SK-N-SH (cell line): ENCODE measurements around the gene NDP. TPM values are rescaled to one million over a fixed set of nuclear protein-coding genes. Genes with fewer than 3 reads are reported as not detected.

Experiments
- CTCF ChIA-PET: fragments of 300-600, 350-600 bp; formaldehyde crosslinking; extraction: SDS; loops from one replicate; lab custom pipeline; 2021; lab: Yijun Ruan, JAX
- POLR2A ChIA-PET: fragments of 350-600 bp; sonication (Branson Sonifier 250); formaldehyde crosslinking; extraction: SDS; loops from one replicate; lab custom pipeline; 2020; ENCODE audit warnings: antibody characterized with exemption, inconsistent platforms; lab: Yijun Ruan, JAX
- DNase-seq: peaks from one replicate; pipeline ENCODE4 v3.0.0; 2012
- H2AFZ ChIP-seq: fragments of 200-600 bp; sonication (generic); 2 replicates; pipeline ENCODE4 v1.8.1; 2016; ENCODE audit warnings: antibody characterized with exemption, mild to moderate bottlenecking, low read depth
- H3F3A ChIP-seq: fragments of 200-600 bp; sonication (generic); replicated peaks from 2 replicates; pipeline ENCODE3; 2016; ENCODE audit warnings: antibody characterized with exemption, mild to moderate bottlenecking; ENCODE audit not compliant: insufficient read depth
- H3K27ac ChIP-seq, 2 experiments: fragments of 200-500 bp in 1 of 2; fragments of 200-600 bp in 1 of 2; sonication (Bioruptor generic) in 1 of 2; sonication (generic), shearing (Covaris generic) in 1 of 2; 2 replicates each; pipeline versions ENCODE4 v1.5.1 to v1.6.1; 2014 to 2016; ENCODE audit warnings: low read depth in 2 of 2, inconsistent platforms in 1 of 2, low read length in 1 of 2, mild to moderate bottlenecking in 1 of 2, mixed read lengths in 1 of 2
- H3K27me3 ChIP-seq: fragments of 200-600 bp; sonication (generic), shearing (Covaris generic); 2 replicates; pipeline ENCODE4 v1.6.1; 2016; ENCODE audit warnings: mixed run types; ENCODE audit not compliant: insufficient read depth
- H3K36me3 ChIP-seq, 2 experiments: fragments of 200-500 bp in 1 of 2; fragments of 200-600 bp in 1 of 2; sonication (Bioruptor generic) in 1 of 2; sonication (generic) in 1 of 2; replicated peaks in 1 of 2; 2 replicates each; pipeline versions ENCODE3 to v1.5.1; 2014 to 2016; ENCODE audit warnings: low read length in 1 of 2, mild to moderate bottlenecking in 1 of 2; ENCODE audit not compliant: insufficient read depth in 2 of 2, control insufficient read depth in 1 of 2
- H3K4me1 ChIP-seq, 2 experiments: fragments of 200-500 bp in 1 of 2; fragments of 200-600 bp in 1 of 2; sonication (Bioruptor generic) in 1 of 2; sonication (generic), shearing (Covaris generic) in 1 of 2; 2 replicates each; pipeline versions ENCODE4 v1.5.1 to v1.6.1; 2014 to 2016; ENCODE audit warnings: low read depth in 1 of 2, low read length in 1 of 2, mixed run types in 1 of 2; ENCODE audit not compliant: insufficient read depth in 2 of 2, control insufficient read depth in 1 of 2
- H3K4me2 ChIP-seq: fragments of 200-600 bp; sonication (generic), shearing (Covaris generic); 2 replicates; pipeline ENCODE4 v1.6.1; 2017; ENCODE audit warnings: mixed run types
- H3K4me3 ChIP-seq, 2 experiments: fragments of 200-500 bp in 1 of 2; fragments of 200-600 bp in 1 of 2; sonication (Bioruptor generic) in 1 of 2; sonication (generic), shearing (Covaris generic) in 1 of 2; 2 replicates each; pipeline versions ENCODE4 v1.5.1 to v1.8.1; 2014 to 2016; ENCODE audit warnings: low read depth in 2 of 2, inconsistent platforms in 1 of 2, low read length in 1 of 2, mild to moderate bottlenecking in 1 of 2, mixed read lengths in 1 of 2, moderate library complexity in 1 of 2
- H3K79me2 ChIP-seq: fragments of 200-600 bp; sonication (generic); 2 replicates; pipeline ENCODE4 v1.8.1; 2017; ENCODE audit warnings: mild to moderate bottlenecking; ENCODE audit not compliant: insufficient read depth
- H3K9ac ChIP-seq: fragments of 200-600 bp; sonication (generic); 2 replicates; pipeline ENCODE4 v1.6.1; 2017; ENCODE audit warnings: mixed run types
- H3K9me2 ChIP-seq: fragments of 200-600 bp; sonication (generic); 2 replicates; pipeline ENCODE4 v1.6.1; 2017; ENCODE audit warnings: mixed run types
- H3K9me3 ChIP-seq: fragments of 200-600 bp; sonication (generic); 2 replicates; pipeline ENCODE4 v1.6.1; 2017; ENCODE audit warnings: mixed run types, mild to moderate bottlenecking, moderate library complexity
- H4K20me1 ChIP-seq: fragments of 200-600 bp; sonication (generic); 2 replicates; pipeline ENCODE4 v1.6.1; 2017; ENCODE audit warnings: mild to moderate bottlenecking, mixed run types; ENCODE audit not compliant: insufficient read depth
- EP300 ChIP-seq, 2 experiments: IDR thresholded peaks; 2 replicates each; pipeline versions ENCODE4 v1.4.0 to v1.6.1; 2012; ENCODE audit warnings: borderline replicate concordance in 1 of 2, low read depth in 1 of 2, low read length in 1 of 2
- EZH2phosphoT487 ChIP-seq: fragments of 200-600 bp; sonication (generic); IDR thresholded peaks from 2 replicates; pipeline ENCODE4 v1.6.1; 2017; ENCODE audit warnings: low read depth, mixed run types, mild to moderate bottlenecking, antibody characterized with exemption, moderate library complexity, borderline replicate concordance
- FOXJ3 ChIP-seq: sonication (generic); formaldehyde crosslinking; IDR thresholded peaks from 2 replicates; pipeline ENCODE4 v1.5.1; 2020; ENCODE audit warnings: mild to moderate bottlenecking, missing genetic modification reagents
- FOXM1 ChIP-seq: IDR thresholded peaks from 2 replicates; pipeline ENCODE4 v1.4.0; 2012; ENCODE audit warnings: low read depth, mild to moderate bottlenecking
- JUND ChIP-seq: IDR thresholded peaks from 2 replicates; pipeline ENCODE4 v1.4.0; 2012
- MEF2A ChIP-seq: IDR thresholded peaks from 2 replicates; pipeline ENCODE4 v1.4.0; 2012; ENCODE audit warnings: low read depth, borderline replicate concordance
- NFIC ChIP-seq: IDR thresholded peaks from 2 replicates; pipeline ENCODE4 v1.4.0; 2012; ENCODE audit warnings: borderline replicate concordance
- RXRA ChIP-seq: IDR thresholded peaks from 2 replicates; pipeline ENCODE4 v1.4.0; 2012; ENCODE audit warnings: low read depth, mild to moderate bottlenecking, borderline replicate concordance
- SIN3A ChIP-seq: IDR thresholded peaks from 2 replicates; pipeline ENCODE4 v1.6.1; 2012; ENCODE audit warnings: low read depth, mild to moderate bottlenecking, low read length, moderate library complexity, borderline replicate concordance
- SMC3 ChIP-seq: IDR thresholded peaks from 2 replicates; pipeline ENCODE4 v1.6.1; 2012; ENCODE audit warnings: low read depth, low read length, improper control_type of control experiment
- TAF1 ChIP-seq: IDR thresholded peaks from 2 replicates; pipeline ENCODE4 v1.6.1; 2012; ENCODE audit warnings: low read depth, mild to moderate bottlenecking, low read length, moderate library complexity, borderline replicate concordance
- TCF12 ChIP-seq: IDR thresholded peaks from 2 replicates; pipeline ENCODE4 v1.4.0; 2012
- TEAD4 ChIP-seq: IDR thresholded peaks from 2 replicates; pipeline ENCODE4 v1.4.0; 2012; ENCODE audit warnings: mild to moderate bottlenecking, borderline replicate concordance; ENCODE audit not compliant: insufficient read depth
- YY1 ChIP-seq: IDR thresholded peaks from 2 replicates; pipeline ENCODE4 v1.4.0; 2012; ENCODE audit warnings: low read depth, mild to moderate bottlenecking
- WGBS: methylation state at CpG from one replicate; pipeline ENCODE4 v1.1.6; 2017; ENCODE audit warnings: low lambda C conversion rate; 5-methylcytosine and 5-hydroxymethylcytosine counted together
- polyA plus RNA-seq, 3 experiments: library from polyadenylated mRNA; depleted of rRNA; stranded (reverse); fragments of >200 nt; gene quantifications; 2 replicates each; pipeline ENCODE4 v1.2.3, GENCODE V29; 2012
- TF ChIP-seq, protein P1 (sequence below): fragments of 150-350 bp; IDR thresholded peaks from 2 replicates; pipeline ENCODE4 v1.6.1; 2017; ENCODE audit warnings: antibody characterized with exemption, low read length, low read depth, borderline replicate concordance
- TF ChIP-seq, protein P2 (sequence below): fragments of 150-350 bp; IDR thresholded peaks from 2 replicates; pipeline ENCODE4 v1.6.1; 2016; ENCODE audit warnings: mild to moderate bottlenecking, low read depth, low read length

The NDP gene
- polyA plus RNA-seq, 1 of the 3 experiments (the other 2 are of a cell fraction): 0.16 TPM

DNA sequence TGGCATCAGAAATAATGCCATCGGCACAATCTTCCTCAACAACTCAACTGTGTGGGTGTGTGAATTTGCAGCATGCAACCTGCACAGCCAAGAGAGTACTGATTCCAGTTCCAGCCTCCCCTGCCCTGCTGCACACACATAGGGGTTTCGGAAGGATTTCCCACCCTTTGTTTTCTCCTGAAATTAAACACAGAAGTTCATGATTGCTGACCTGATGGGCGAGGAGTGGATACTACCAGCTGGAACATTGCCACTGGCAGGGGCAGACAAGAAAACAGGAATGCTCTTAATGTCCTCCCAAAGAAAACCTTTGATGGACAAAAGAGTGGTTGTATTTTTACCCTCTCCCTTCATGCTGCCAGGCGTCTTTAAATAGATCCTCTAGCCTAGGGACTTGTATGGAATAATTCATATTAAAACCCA is 4.8 kb downstream of the NDP start:
- 53% methylated on average over 3 of the region's 4 CpGs for WGBS
- TF ChIP-seq YY1: no peak
- TF ChIP-seq JUND: no peak
- no peak for TF ChIP-seq SIN3A
- no peak for TF ChIP-seq MEF2A
- TF ChIP-seq EZH2phosphoT487: no peak
- TF ChIP-seq TCF12: no peak
- no peak for TF ChIP-seq SMC3
- no peak for TF ChIP-seq FOXM1
- no peak for TF ChIP-seq EP300 (IDR thresholded peaks at IDR 0.05; ENCODE audit: borderline replicate concordance in 1 of 2, low read depth in 1 of 2, low read length in 1 of 2)
- TF ChIP-seq, protein P1, sequence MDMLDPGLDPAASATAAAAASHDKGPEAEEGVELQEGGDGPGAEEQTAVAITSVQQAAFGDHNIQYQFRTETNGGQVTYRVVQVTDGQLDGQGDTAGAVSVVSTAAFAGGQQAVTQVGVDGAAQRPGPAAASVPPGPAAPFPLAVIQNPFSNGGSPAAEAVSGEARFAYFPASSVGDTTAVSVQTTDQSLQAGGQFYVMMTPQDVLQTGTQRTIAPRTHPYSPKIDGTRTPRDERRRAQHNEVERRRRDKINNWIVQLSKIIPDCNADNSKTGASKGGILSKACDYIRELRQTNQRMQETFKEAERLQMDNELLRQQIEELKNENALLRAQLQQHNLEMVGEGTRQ: no peak
- no peak for TF ChIP-seq TEAD4
- TF ChIP-seq RXRA: no peak

DNA sequence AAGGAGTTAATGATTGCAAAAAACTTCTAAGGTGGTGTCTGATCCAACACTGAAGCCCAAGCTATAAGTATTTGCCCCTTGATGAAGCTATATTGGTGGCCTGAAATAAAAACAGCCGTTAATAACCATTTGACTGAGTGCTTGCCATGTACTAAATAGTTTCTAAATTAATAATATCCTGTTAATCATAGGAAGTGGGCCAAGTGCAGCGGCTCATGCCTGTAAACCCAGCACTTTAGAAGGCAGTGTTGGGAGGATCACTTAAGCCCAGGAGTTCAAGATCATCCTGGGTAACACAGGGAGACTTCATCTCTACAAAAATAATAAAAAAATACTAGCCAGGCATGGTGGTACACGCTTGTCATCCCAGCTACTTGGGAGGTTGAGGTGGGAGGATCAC is 8.3 kb downstream of the NDP start:
- H3K9me3 ChIP-seq: no peaks in the 10 kb centered on the region
- ChIA-PET CTCF (interaction anchor here (0.6 kb wide), 1 partner anchor 414 kb away, joined by 3 read pairs; no protein-coding TSS in a partner anchor), POLR2A (no interaction called here)
- H3K4me3 ChIP-seq: no peak overlapping the region
- H3K9ac ChIP-seq: no peak overlapping the region
- no peak overlapping the region for H3K4me2 ChIP-seq
- H3F3A ChIP-seq: no peaks in the 10 kb centered on the region
- H4K20me1 ChIP-seq: no peaks in the 10 kb centered on the region
- DNase-seq: no peak
- H2AFZ ChIP-seq: no peak overlapping the region
- H3K9me2 ChIP-seq: no peaks in the 10 kb centered on the region
- no peaks in the 10 kb centered on the region for H3K27me3 ChIP-seq
- no peaks in the 10 kb centered on the region; a peak in 1 of 4 replicates for H3K4me1 ChIP-seq
- H3K36me3 ChIP-seq: peaks cover 0 to 3% of the 10 kb centered on the region in 2 experiments
- no peak overlapping the region for H3K27ac ChIP-seq
- WGBS: 21% methylated on average over 3 of the region's 3 CpGs
- no peaks in the 10 kb centered on the region for H3K79me2 ChIP-seq
- TF ChIP-seq FOXJ3 (CRISPR knock-in tag): no peak
- TF ChIP-seq TEAD4: no peak
- TF ChIP-seq, protein P2, sequence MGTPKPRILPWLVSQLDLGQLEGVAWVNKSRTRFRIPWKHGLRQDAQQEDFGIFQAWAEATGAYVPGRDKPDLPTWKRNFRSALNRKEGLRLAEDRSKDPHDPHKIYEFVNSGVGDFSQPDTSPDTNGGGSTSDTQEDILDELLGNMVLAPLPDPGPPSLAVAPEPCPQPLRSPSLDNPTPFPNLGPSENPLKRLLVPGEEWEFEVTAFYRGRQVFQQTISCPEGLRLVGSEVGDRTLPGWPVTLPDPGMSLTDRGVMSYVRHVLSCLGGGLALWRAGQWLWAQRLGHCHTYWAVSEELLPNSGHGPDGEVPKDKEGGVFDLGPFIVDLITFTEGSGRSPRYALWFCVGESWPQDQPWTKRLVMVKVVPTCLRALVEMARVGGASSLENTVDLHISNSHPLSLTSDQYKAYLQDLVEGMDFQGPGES: no peak
- no peak for TF ChIP-seq NFIC
- TF ChIP-seq JUND: no peak; the same call in 1 of the 2 replicates
- TF ChIP-seq TAF1: no peak

More for the DNA sequence above, 4.8 kb downstream of the NDP start:
- no peak overlapping the region for H3K27ac ChIP-seq
- H3K9me3 ChIP-seq: no peaks in the 10 kb centered on the region
- no peak for DNase-seq
- no peak overlapping the region for H3K9ac ChIP-seq
- peaks cover 4% of the 10 kb centered on the region for H3F3A ChIP-seq
- ChIA-PET CTCF (interaction anchor here (1.2 to 1.7 kb wide), 2 partner anchors 9 to 10 kb away, joined by 3 to 7 read pairs; no protein-coding TSS in a partner anchor), POLR2A (no interaction called here)
- no peaks in the 10 kb centered on the region; a peak in 1 of 4 replicates for H3K4me1 ChIP-seq
- H2AFZ ChIP-seq: no peak overlapping the region
- no peaks in the 10 kb centered on the region for H3K79me2 ChIP-seq
- no peaks in the 10 kb centered on the region for H4K20me1 ChIP-seq
- H3K9me2 ChIP-seq: no peaks in the 10 kb centered on the region
- no peak overlapping the region for H3K4me3 ChIP-seq
- H3K36me3 ChIP-seq: no peaks in the 10 kb centered on the region
- no peak overlapping the region for H3K4me2 ChIP-seq
- peaks cover under 1% of the 10 kb centered on the region; the same call in 1 of the 2 replicates for H3K27me3 ChIP-seq
